GM21737 (cell line): ENCODE data around the gene SLC13A4.

Experiments used
- ATAC-seq: cut with Tn5 transposase; IDR thresholded peaks from one replicate; pipeline ENCODE4 v1.9.1; 2021; ENCODE audit warnings: mild to moderate bottlenecking, moderate library complexity; ENCODE audit not compliant: unreplicated experiment

The SLC13A4 gene

DNA sequence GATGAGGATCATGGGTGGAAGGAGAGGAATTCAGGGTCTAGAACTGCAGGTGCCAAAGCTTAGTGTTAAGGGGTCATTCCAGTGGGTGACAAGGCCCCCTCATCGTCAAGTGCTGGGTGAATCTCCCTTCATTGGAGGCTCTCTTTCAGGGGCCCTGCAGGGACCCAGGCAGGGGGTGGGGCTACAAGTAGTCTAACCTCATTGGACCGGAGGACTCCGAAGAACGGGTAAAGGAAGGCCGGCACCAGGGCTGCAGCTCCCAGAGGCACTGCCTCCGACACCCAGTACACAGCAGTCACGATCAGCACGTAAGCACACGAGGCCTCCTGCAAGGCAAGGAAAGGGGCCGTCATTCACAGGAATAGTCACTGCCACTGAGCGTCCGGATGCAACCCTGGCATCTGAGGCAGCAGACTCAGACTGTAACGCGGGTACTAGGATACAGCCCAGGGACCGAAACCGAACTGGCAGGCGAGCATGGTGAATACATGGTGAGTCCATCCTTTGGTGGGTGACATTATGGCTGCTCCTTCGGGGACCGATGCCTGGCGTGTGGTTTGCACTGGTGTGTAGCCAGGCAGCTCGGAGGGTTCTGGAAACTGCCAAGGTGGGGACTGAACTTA is 6.7 kb downstream of the SLC13A4 start:
- ATAC-seq = no peak

DNA sequence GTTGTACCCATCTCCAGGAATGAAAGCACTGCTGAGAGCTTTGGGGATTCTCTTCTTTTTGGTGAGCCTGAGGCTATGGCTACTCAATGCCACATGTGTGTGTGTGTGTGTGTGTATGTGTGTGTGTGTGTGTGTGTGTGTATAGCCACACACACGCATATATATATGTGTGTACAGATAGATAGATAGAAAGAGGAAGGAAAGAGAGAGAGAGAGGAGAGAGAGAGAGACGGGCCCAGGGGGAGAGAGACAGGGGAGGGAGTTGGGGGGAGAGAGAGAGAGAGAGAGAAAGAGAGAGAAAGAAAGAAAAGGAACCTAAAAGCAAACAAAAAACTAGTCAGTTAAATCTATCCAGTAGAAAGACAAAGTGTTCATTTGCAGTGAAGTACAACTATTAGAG is 8.3 kb downstream of the SLC13A4 start:
- ATAC-seq = no peak

GRCh38 chr7:135718794-135719437 is 9.1 kb downstream of the SLC13A4 start:
- no peak for ATAC-seq

DNA sequence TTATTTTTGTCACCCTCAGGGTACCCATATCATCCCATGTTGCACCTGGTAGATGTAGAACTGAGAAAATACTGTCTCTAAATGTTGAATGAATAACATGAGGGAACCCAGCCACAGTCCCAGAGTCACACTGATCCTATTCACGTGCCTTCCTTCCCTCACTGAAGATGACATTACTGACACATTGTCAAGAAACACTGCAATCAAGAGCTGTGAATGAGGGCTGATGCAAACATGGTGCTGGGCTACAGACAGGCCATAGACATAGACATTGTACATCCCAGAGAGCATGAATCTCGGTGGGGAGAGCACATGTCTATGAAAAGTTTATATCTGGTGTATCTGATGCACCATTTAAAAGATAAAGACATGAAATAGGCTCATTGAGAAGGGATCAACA is 9.8 kb downstream of the SLC13A4 start:
- no peak for ATAC-seq

DNA sequence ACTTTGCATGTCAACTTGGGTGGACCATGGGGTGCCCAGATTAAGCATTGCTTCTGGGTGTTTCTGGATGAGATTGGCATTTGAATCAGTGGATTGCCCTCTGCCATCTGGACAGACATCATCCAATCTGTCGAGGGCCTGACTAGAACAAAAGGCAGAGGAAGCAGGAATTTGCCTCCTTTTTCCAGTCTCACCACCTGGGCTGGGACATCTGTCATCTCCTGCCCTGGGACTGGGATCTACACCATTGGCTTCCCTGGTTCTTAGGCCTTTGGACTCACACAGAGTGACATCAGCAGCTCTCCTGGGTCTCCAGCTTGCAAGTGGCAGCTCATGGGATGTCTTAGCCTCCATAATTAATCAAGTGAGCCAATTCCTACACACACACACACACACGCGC is 10.3 kb downstream of the SLC13A4 start:
- no peak for ATAC-seq

DNA sequence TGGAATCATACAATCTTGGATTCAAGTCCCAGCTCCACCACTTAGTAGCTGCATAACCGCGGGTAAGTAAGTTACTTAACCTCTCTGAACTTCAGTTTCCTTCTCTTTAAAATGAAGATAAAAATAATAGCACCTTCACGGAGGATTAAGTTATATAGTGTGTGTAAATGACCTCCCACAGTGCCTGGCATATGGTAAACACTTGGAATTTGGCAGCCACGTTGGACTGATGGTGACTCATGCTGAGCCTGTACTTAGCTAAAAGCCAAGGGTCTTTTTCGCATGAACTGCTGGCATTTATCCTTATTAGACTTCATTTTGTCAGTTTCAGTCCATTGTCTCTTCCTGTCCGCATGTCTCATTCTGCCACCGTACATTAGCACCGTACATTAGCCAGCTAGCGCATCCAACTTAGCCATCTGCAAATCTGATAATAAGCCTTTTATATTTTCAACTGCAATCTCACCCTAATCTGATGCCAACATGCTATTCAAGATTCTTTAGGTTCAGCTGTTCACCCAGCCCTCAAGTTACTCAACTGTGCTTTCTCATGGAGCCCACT is 11.2 kb downstream of the SLC13A4 start:
- no peak for ATAC-seq

DNA sequence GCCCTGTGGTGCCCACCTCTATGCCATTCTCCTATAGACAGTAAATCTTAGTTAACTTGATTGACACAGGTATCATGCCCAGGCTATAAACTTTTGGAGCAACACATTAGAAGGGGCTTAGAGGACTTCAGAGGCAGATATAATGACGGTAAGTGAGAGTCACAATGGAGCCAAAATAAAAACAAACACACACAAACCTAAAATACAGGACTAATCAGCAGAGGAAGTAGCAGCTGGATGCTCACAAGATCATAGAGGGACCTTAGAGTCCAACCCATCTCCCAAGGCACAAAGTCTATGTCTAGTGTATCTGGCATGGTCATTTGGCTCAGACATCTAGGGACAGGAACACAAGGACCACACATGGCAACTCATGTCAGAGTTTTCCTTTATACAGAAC is 12.3 kb downstream of the SLC13A4 start:
- ATAC-seq = no peak

GRCh38 chr7:135715055-135715522 is 12.9 kb downstream of the SLC13A4 start:
- ATAC-seq = no peak

GRCh38 chr7:135714534-135715009 is 13.4 kb downstream of the SLC13A4 start:
- no peak for ATAC-seq

DNA sequence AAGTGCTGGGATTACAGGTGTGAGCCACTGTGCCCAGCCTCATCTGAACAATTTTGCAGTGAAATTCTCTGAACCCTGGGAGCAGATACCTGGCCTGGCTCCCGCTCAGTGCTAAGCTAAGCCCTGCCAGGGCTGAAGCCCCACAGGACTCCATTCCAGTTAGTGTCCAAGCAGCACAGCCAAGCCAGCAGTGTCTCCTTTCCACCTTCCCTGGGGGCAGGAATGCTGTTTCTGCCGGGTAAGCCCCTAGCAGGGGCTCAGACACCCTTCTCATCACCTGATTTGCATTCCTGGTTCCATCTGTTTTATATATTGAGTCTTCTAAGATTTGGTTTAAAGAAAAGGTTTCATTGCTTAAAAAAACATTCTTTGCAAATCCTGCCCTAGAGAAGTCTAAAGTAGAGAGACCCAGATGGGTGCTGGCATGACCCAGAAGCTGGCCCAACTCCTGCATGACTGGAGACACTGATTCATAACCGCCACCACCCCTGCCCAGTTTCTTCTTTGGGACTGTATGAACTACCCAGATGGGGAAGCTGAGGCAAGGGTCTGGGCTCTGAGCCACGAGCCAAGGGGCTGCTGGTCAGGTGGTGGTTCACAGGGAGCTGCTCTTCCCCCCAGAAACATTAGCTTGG is 14.0 kb downstream of the SLC13A4 start:
- ATAC-seq = no peak

GRCh38 chr7:135712796-135713195 is 15.2 kb downstream of the SLC13A4 start:
- no peak for ATAC-seq

DNA sequence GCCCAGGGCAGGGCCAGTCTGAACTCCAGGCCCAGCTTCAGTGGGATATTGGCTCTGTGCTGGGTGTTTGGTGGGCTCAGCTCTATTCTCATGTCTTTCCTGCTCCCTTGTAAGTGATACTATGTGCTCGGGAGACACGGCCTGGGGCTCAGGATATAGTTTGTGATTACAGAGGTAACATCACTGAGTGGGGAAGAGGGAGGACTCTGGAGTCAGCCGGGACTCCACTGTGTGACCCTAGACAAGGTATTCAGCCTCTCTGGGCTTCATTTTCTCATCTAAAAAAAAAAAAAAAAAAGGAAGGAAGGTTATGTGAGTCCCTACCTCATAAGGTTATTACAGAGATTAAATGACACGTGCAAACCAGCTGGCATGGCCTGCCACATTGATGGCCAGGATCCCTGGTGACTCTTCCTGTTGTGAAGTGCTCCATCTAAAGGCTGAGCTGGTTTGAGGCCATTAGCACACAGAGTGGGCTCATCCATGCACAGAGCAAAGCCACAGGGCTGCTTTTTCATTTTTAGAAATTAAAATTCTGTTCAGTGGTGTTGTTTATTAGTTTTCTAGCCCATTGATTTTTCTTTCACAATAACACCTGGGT is 15.7 kb downstream of the SLC13A4 start:
- ATAC-seq = no peak

- no peak for ATAC-seq
Observed at GRCh38 chr7:135711139-135711469, 16.9 kb downstream of the SLC13A4 start.

DNA sequence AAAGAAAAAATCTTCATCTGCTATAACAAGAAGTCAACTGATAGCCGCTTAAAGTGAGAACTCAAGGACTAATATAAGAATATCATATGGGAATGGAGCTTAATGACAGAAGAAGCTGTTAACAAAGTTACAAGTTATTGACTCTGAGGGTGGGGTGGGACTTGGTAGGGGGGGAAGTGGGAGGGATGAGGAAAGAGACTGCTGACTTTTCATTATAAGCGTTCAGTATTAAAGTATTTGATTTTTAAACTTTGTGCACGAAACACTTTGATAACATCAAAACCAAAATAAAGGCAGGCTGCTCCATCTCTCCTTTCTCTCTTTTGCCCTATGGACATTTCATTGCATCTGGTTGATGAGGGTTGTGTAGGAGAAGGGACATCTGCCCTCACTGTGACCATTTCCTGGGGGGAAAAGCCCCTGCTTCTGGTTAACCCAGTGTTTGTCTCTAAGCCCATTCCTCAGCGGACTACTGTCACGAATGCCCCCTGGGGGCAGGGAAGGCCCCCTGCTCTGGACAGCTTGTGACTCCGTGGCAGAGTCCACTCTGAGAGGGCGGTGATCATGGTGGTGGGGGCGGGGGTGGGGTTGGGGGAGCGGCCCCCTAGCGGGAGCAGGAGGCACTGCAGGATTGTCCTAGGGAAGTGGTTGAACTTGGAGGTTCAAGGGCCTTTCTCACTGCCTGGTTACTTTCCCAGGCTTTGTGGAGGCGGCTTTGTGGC is 17.4 kb downstream of the SLC13A4 start:
- no peak for ATAC-seq

DNA sequence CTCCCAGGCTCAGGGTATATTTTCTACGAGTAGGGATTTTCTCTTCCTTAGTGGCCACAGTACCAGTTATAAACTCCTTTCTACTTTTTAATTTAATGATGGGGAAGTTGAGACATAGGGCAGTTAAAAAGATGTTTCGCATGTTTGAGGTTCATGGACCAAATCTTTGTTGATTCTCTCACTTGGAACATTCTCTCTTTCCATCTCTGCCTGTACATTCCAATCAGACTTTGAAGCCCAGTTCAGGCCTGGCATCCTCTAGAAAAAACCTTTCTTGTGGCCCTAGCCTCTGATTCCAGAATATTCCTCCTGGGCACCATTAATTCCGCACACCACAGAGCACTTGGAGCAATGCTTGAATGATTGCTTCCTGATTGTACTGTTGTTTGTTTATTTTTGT is 18.5 kb downstream of the SLC13A4 start:
- ATAC-seq = no peak

DNA sequence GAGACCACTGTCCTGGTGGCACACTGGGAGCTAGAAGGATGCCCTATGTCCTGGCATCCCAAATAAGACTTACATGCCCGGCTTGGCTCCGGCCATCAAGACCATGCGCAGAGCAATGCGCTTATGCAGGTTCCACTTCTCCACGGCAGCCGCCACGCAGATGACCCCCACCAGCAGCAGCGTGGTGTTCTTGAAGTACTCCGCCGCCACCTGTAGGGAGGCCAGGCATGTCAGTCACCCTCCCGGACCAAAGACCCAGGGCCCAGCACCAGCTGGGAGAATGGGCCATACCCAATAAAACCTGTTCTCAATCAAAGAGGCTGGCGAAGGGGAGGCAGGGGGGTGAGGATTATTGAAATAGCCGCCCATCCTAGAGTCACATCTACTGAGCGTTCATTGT is 19.9 kb downstream of the SLC13A4 start:
- ATAC-seq = no peak

DNA sequence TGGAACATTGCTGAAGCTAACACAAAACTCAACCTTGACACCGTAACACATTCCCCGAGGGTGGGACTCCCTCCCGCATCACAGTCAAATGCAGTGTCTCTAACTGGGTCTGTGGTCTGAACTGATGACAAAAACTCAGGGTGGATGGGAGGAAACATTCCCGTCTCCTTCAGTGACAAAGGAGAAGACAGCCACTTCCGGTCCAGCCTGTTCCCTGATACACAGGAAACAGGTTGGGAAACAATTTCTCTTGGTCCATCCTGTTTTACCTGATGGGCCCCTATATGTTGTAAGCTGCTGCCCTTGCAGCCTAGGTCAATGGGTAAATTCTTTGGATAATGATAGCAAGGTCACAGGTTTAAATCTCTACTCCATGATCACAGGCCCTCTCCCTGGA is 20.4 kb downstream of the SLC13A4 start:
- ATAC-seq = no peak

DNA sequence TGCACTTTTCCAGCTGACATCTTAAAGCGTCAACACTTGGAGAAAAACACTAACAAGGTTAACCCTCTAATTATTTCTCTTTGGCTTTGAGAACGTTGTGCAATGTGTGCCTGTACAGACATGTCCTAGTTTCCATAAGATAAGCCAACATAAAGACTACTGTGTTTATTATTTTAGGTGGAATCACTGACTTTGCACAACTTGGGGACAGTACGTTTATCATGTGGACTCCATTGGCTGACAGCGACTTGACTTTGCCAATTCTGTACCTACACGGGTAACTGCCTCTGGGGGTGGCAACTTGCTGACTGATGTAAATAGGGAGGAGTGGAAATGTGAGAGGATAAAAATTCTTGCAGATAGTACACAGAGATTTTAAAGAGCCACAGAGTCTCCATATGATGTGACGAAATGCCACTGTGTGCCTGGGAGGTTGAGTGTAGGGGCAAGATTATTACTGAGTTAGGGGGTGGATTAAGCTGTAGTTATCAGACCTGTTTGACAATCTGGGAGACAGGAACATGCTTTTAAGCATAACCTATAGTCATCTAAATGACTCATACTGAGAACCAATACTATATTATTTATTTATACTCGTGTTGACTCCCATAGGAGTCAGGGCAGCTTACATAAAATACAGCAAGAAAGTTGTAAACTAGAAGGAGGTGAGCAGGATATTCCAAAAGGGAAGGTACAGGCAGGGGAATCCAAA is 21.0 kb downstream of the SLC13A4 start:
- no peak for ATAC-seq

DNA sequence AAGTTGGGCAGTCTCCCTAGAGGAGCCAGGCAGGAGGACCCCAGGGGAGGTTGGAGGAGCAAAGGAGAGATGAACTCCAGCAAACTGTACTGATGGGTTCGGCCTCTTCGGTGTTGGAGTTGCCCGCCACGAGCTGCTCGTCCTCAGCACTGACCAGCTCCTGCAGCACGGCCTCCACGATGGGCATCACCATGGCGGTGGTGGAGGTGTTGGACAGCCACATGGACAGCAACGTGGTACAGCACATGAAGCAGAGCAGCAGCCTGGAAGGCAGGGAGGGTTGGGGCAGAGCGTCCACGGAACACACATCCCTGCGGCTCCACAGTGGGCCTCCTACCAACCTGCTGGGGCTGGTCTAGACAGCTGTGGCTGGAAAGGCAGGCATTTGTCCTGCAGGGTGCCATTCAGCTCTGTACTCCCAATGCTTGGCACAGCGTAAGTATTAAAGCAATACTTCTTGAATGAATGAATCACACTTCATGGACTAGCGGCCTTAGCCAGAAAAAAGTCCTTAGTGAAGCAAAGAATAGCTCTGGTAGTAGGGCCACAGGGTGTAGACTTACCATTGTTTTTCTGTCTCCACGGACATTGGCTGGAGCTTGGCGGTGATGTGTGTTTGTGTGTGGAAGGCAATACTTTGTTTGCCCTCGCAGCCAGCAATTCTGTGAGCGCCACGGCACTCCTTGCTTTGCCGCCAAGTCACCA is 21.8 kb downstream of the SLC13A4 start:
- ATAC-seq = no peak

GRCh38 chr7:135704698-135705097 is 23.3 kb downstream of the SLC13A4 start:
- no peak for ATAC-seq
